ENCODE measurements around the gene DSG4.

DNA sequence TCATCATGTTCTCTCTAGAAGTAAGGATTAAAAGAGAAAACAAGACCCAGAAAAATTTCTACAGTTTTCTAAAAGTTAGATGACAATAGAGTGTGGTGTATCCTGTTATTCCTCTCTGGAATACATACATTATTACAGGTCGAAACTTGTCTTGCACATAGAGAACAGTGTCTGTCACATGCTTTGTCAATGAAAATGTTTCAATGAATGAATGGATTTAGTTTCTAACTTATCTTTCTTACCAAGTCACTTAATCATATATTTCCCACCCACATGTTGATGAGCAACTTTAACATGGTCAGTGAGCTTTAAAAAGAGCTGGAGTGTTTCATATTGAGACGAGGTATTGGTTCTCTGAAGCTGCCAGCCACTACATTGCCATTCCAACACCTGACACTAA, 4.3 kb downstream of the DSG4 start:
- TF ChIP-seq, protein P1, sequence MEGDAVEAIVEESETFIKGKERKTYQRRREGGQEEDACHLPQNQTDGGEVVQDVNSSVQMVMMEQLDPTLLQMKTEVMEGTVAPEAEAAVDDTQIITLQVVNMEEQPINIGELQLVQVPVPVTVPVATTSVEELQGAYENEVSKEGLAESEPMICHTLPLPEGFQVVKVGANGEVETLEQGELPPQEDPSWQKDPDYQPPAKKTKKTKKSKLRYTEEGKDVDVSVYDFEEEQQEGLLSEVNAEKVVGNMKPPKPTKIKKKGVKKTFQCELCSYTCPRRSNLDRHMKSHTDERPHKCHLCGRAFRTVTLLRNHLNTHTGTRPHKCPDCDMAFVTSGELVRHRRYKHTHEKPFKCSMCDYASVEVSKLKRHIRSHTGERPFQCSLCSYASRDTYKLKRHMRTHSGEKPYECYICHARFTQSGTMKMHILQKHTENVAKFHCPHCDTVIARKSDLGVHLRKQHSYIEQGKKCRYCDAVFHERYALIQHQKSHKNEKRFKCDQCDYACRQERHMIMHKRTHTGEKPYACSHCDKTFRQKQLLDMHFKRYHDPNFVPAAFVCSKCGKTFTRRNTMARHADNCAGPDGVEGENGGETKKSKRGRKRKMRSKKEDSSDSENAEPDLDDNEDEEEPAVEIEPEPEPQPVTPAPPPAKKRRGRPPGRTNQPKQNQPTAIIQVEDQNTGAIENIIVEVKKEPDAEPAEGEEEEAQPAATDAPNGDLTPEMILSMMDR (conservative IDR thresholded peaks at IDR 0.05 in 1 of 2, IDR thresholded peaks at IDR 0.05 in 1 of 2; ENCODE audit: extremely low read depth in 1 of 2, insufficient read depth in 1 of 2, low read depth in 1 of 2, low read length in 2 of 2) = no peak
- no peak for TF ChIP-seq EZH2 (IDR thresholded peaks at IDR 0.05; ENCODE audit: borderline replicate concordance, low read length)

All from mammary epithelial cell (primary cell).